HG02870 (cell line): ENCODE data around the gene FOXA3.
"Not testable (repeated sequence)": the region's sequence is repeated elsewhere in the genome, so short reads cannot be mapped to it uniquely, and the experiment has no call there.

Source experiments
- ATAC-seq: cut with Tn5 transposase; IDR thresholded peaks from one replicate; pipeline ENCODE4 v1.9.1; 2021; ENCODE audit warnings: mild to moderate bottlenecking, moderate library complexity; ENCODE audit not compliant: unreplicated experiment

Gene FOXA3

GRCh38 chr19:45827459-45828093, 36.5 kb upstream of the FOXA3 start:
- no peak for ATAC-seq

GRCh38 chr19:45828523-45828922, 35.6 kb upstream of the FOXA3 start:
- no peak for ATAC-seq

- no peak for ATAC-seq
These were observed 35.2 kb upstream of the FOXA3 start for GRCh38 chr19:45828945-45829344.

- ATAC-seq = no peak
These were observed 29.2 kb upstream of the FOXA3 start for GRCh38 chr19:45834970-45835369.

- ATAC-seq = no peak
These were observed 21.9 kb upstream of the FOXA3 start for GRCh38 chr19:45842198-45842597.

- no peak for ATAC-seq
These were observed 16.5 kb upstream of the FOXA3 start for GRCh38 chr19:45847663-45848062.

- no peak for ATAC-seq
These were observed 15.2 kb upstream of the FOXA3 start for GRCh38 chr19:45848922-45849321.

- ATAC-seq = no peak
These were observed 11.9 kb upstream of the FOXA3 start for GRCh38 chr19:45852145-45852750.

- ATAC-seq = no peak
These were observed 11.1 kb upstream of the FOXA3 start for GRCh38 chr19:45852983-45853382.

- ATAC-seq = no peak
These were observed 9.9 kb upstream of the FOXA3 start for GRCh38 chr19:45854167-45854778.

- ATAC-seq = no peak
These were observed 3.5 kb upstream of the FOXA3 start for GRCh38 chr19:45860359-45861259.

- no peak for ATAC-seq
These were observed 1.9 kb upstream of the FOXA3 start for GRCh38 chr19:45862271-45862563.

GRCh38 chr19:45862564-45863334, 1.4 kb upstream of the FOXA3 start, which contains the start of gene SYMPK:
SYMPK (minus strand) TSS chr19:45863147; CDS start chr19:45854495, 8,652 bp downstream.
- peak; percentile 91 for ATAC-seq

- no peak for ATAC-seq
These were observed 739 bp upstream of the FOXA3 start for GRCh38 chr19:45863335-45863839.

- ATAC-seq = no peak
These were observed 530 bp downstream of the FOXA3 start for GRCh38 chr19:45864629-45865082.

GRCh38 chr19:45865269-45865948, 1.3 kb downstream of the FOXA3 start:
- ATAC-seq = no peak

- no peak for ATAC-seq
These were observed 2.5 kb downstream of the FOXA3 start for GRCh38 chr19:45866400-45867176.

- ATAC-seq = not testable (repeated sequence)
These were observed 3.1 kb downstream of the FOXA3 start for GRCh38 chr19:45867241-45867640.

GRCh38 chr19:45870798-45871197, 6.7 kb downstream of the FOXA3 start:
- no peak for ATAC-seq
